ENCODE results near the gene PSMG4.

PSMG4 gene

DNA sequence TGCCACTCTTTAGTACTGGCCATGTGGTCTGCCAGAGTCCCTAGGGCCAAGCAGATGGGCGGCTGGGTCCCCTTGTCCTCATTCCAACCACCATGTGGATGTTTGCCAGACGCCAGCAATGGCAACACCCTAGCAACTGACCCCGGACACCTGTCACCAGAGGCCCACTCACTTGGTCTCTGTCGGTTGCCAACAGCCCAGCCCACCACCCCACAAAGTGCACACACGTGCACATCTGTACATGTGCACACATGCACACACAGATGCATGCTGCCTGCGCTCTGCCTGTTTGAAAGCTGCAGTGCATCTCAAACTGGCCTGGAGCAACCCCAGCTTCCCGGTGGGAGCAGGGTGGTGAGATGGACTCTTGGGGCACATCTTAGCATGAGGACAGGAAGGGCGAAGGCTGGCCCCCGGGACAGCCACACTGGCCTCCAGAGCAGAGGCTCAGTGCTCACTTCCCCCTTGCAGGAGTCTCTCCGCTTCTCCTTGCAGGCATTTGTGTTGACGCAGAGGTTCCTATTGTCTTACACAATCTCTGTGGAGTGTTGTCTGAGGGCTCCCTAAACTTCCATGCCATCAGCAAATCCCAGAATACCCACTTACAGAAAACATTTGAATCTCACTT is 54.0 kb downstream of the PSMG4 start:
- DNase-seq: no peak

DNA sequence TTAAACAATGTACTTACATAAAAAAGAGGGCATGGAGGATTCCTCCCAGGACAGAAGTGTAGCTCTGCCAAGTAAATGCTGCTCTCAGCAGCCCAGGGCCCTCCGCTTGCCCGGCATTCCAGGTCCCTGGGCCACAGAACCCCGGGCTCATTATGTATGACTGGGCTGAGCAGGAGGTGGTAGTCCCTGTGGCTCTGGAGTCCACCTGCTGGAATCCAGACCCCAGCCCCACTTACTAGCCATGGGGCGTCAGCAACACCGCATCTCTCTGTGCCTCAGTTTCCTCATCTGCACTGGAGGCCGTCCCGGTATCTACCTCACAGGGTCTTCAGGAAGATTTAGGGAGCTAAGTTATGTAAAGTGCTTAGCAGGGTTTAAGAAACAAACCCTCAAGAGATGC is 55.4 kb downstream of the PSMG4 start:
- DNase-seq: no peak

DNA sequence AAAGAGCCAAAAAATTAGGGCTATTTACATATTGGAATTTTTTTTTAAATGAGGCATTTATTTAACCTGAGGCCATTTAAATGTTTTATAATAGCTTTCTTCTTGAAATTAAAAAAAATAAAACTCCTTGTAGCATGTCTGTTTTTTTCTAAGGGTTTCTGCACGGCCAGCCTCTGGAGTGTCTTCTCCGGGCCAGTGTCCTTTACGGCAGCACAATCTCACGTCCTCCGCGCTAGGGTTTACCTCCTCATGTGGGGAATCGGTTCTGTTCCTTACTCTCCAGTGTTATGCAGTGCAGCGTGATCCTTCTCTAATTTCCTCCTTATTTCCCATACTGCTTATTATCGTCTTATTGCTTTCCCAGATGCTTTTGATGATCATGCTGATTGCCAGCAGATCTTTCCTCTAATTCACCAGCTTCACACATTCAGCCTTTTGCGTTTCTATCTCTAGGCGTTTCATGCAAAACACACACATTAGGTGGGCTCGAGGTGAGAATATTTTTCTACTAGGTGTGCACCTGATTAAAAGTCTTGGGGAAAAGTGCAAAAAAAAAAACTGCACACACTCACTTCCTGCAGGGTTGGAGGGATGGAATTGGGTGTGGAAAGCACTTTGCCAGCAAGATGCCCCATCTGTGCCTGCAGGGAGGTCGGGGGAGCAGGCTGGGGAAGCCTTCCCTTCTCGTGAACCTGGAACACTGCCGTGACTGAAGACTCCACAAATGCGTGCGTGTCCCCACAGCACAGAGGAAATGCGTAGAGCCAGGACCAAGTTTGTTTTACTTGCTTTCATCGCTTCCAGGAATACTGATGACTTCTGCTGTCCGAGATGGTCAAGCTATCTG is 56.1 kb downstream of the PSMG4 start:
- no peak for DNase-seq

DNA sequence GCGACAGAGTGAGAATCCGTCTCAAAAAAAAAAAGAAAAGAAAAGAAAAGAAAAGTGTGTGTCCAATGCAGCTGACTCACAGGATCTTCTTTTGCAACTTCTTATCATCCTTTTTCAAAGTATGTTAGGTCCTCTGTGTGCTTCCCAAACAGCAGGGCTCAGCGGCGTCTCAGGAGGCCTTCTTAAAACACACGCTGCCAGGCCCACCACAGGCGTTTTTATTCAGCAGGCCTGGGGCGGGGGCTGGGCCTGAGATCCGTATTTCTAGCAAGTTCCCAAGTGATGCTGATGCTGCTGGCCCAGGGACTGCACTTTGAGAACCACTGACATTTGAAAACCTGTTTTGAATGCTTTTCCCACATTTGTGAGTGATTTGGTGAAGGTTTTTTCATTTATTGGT is 57.1 kb downstream of the PSMG4 start:
- DNase-seq: no peak

DNA sequence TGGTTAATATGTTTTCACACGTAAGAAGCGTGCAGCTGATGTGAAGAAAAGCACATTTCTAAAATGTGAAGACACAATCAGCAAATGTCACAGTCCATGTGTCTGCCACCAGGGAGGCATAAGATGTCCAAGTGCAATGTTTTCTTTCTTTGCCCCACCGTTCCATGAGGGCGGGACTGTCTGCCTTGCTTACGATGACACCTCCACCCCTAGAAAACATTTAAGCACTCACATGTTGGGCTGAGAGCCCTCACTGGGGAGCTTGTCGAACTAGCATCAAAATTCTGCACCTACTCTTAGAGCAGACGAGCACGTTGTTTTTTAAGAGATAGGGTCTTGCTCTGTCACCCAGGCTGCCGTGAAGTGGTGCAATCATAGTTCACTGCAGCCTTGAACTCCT is 57.6 kb downstream of the PSMG4 start:
- no peak for DNase-seq

DNA sequence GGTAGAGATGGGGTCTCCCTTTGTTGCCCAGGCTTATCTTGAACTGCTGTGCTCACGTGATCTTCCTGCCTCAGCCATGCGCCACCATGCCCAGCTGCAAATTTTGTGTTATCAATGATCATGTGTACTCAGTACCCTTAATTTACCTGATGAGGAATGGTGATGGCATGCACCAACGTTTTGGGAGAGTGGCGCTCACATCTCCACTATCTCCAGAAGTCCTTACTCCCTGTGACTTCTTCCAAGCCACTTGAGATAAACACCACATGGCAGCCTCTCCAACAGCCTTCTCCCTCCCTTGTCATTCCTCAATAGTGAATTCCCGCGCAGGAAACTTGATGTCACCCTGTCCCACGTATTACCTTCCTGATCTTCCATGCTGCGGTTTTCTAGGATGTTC is 58.1 kb downstream of the PSMG4 start:
- no peak for DNase-seq
